Adrenal gland (tissue), 12 donors: ENCODE results near the gene PER1. TPM values are rescaled to one million over a fixed set of nuclear protein-coding genes. Genes with fewer than 3 reads are reported as not detected.

Source experiments
- DNase-seq, 7 donors: peaks; one replicate each; pipeline ENCODE4 v3.0.0-alpha.2; 2019 to 2020
- H3K27ac ChIP-seq, 5 donors: fragments of 200-600 bp; sonication (generic) in 4 of 5; 1 replicate in 3 of 5; 2 replicates in 2 of 5; pipeline versions ENCODE4 v1.5.1 to v1.8.0; 2016 to 2020; ENCODE audit warnings: mild to moderate bottlenecking in 1 of 5
- H3K27me3 ChIP-seq: fragments of 200-600 bp; 2 replicates; pipeline ENCODE4 v1.8.0; 2021
- H3K36me3 ChIP-seq, 2 donors: fragments of 200-600 bp; replicated peaks in 1 of 2; 1 replicate in 1 of 2; 2 replicates in 1 of 2; pipeline versions ENCODE4 v1.5.1 to v1.8.0; 2018 to 2022
- H3K4me1 ChIP-seq, 2 donors: fragments of 200-600 bp; replicated peaks in 1 of 2; 1 replicate in 1 of 2; 2 replicates in 1 of 2; pipeline versions ENCODE4 v1.5.1 to v1.8.0; 2018 to 2021
- H3K4me3 ChIP-seq, 4 donors: fragments of 200-600 bp; sonication (generic) in 3 of 4; one replicate each; pipeline ENCODE4 v1.5.1; 2016 to 2018
- H3K9me3 ChIP-seq, 3 donors: fragments of 200-600 bp; sonication (generic) in 1 of 3; replicated peaks in 1 of 3; 1 replicate in 2 of 3; 2 replicates in 1 of 3; pipeline versions ENCODE4 v1.5.1 to v1.8.0; 2016 to 2021
- CTCF ChIP-seq, 6 experiments: fragments of 450-650 bp in 4 of 6; fragments of 200-600 bp in 2 of 6; sonication (generic) in 1 of 6; IDR thresholded peaks; 1 replicate in 5 of 6; 2 replicates in 1 of 6; pipeline versions ENCODE4 v1.5.1 to v1.8.0; 2016 to 2021; ENCODE audit warnings: antibody characterized with exemption in 6 of 6, mild to moderate bottlenecking in 2 of 6, moderate library complexity in 1 of 6
- POLR2A ChIP-seq, 2 donors: fragments of 450-650 bp; IDR thresholded peaks; one replicate each; pipeline ENCODE4 v1.6.1; 2017; ENCODE audit warnings: antibody characterized with exemption in 2 of 2, mild to moderate bottlenecking in 2 of 2, moderate library complexity in 1 of 2
- WGBS, 4 donors: extraction: QIAGEN DNeasy Blood & Tissue Kit in 2 of 4; methylation state at CpG; one replicate each; pipeline versions ENCODE4 v1.1.5 to v1.1.7; 2013 to 2017; 5-methylcytosine and 5-hydroxymethylcytosine counted together
- intact Hi-C, 2 donors: fragments of 100-400 bp; cut with DNase I; formaldehyde crosslinking; loops; one replicate each; pipeline versions ENCODE4 v1.14.1 to v1.15.0; 2022 to 2023
- polyA plus RNA-seq, 3 donors: library from polyadenylated mRNA; stranded (reverse); fragments of 200-250 nt in 2 of 3; fragments of 350-450 nt in 1 of 3; fragmentation: Illumina TruSeq in 1 of 3; extraction: RNeasy Lipid Tissue Mini Kit (QIAGEN cat#74804) in 1 of 3; gene quantifications; one replicate each; pipeline ENCODE4 v1.2.3, GENCODE V29; 2013 to 2014
- total RNA-seq, 9 donors: library from RNA; depleted of rRNA in 4 of 9; stranded (reverse); fragments of >200 nt in 4 of 9; fragments of 120-200 nt in 1 of 9; fragmentation: NEBNext Ultra II Directional in 1 of 9; extraction: Animal tissue kit (Norgen Biotek cat#: 25700) in 1 of 9; gene quantifications; one replicate each; pipeline versions ENCODE4 v1.1.0 to v1.2.4, GENCODE V29; 2013 to 2023
- donor health status: healthy with polysubstance abuse.
- donor health status: Bipolar disorder and iron deficiency.
- donor health status: DM: yes; HTN: yes; CAD: no.
- donor health status: DM: no; HTN: no; CAD: no.
- donor health status: DM: no; HTN: no; CAD: no.
- donor health status: DM: yes; HTN: yes; CAD: no.

Gene PER1
- total and polyA plus RNA-seq, 12 donors = 9.9 to 360 (median 108) TPM

GRCh38 chr17:8185582-8186445 lies 33.6 kb upstream of the PER1 start:
- Histone ChIP-seq H3K36me3 (no peaks in the 10 kb centered on the region), H3K4me3 (peak overlapping the region in 2 of 4 donors; percentile 61 to 70), H3K4me1 (peaks cover 25 to 29% of the 10 kb centered on the region in 2 donors), H3K9me3 (no peaks in the 10 kb centered on the region), H3K27me3 (no peaks in the 10 kb centered on the region), H3K27ac (peak overlapping the region; percentile 12 to 96 (median 94))
- TF ChIP-seq POLR2A (IDR thresholded peaks at IDR 0.05) = peak; percentile 49 to 53
- TF ChIP-seq CTCF (IDR thresholded peaks at IDR 0.05) = no peak
- 0 to 1% (median 0%) methylated on average over 31 to 44 of the region's 44 CpGs for WGBS, 4 donors
- peak; percentile 78 to 97 (median 92) for DNase-seq
- intact Hi-C loops = loop anchor here (5.0 to 10.0 kb wide), 2 partner anchors 41 to 61 kb away; partner anchors contain the start of gene HES7 (in 1 of the 2)

GRCh38 chr17:8176998-8177731 lies 25.0 kb upstream of the PER1 start:
- peak overlapping the region in 4 of 5 donors; percentile 2 to 99 (median 66) for H3K27ac ChIP-seq
- WGBS, 4 donors = 74 to 80% (median 75%) methylated on average over 19 of the region's 19 CpGs
- no peaks in the 10 kb centered on the region for H3K36me3 ChIP-seq
- intact Hi-C loops = no loop called here
- H3K4me3 ChIP-seq = peak overlapping the region in 1 of 4 donors; percentile 54
- TF ChIP-seq POLR2A (IDR thresholded peaks at IDR 0.05) = no peak
- no peak for TF ChIP-seq CTCF (IDR thresholded peaks at IDR 0.05)
- H3K4me1 ChIP-seq = peaks cover 9 to 38% of the 10 kb centered on the region in 2 donors
- no peaks in the 10 kb centered on the region for H3K27me3 ChIP-seq
- no peaks in the 10 kb centered on the region for H3K9me3 ChIP-seq
- peak in 1 of 7 donors; percentile 57 for DNase-seq

GRCh38 chr17:8176197-8176940 lies 24.2 kb upstream of the PER1 start, which contains the start of gene TMEM107:
Gene TMEM107, minus strand, starts transcription at chr17:8176380. Its CDS starts 94 bp downstream, at chr17:8176286.
- WGBS, 4 donors = 1 to 3% (median 2%) methylated on average over 15 to 56 of the region's 56 CpGs
- intact Hi-C loops = no loop called here
- TF ChIP-seq CTCF (IDR thresholded peaks at IDR 0.05) (no peak), POLR2A (IDR thresholded peaks at IDR 0.05) (no peak)
- no peaks in the 10 kb centered on the region for H3K36me3 ChIP-seq
- H3K27me3 ChIP-seq = no peaks in the 10 kb centered on the region
- peak; percentile 84 to 93 (median 89) for DNase-seq
- H3K27ac ChIP-seq = peak within 1 kb of the TSS; percentile 2 to 99 (median 53)
- no peaks in the 10 kb centered on the region for H3K9me3 ChIP-seq
- H3K4me1 ChIP-seq = peaks cover 9 to 38% of the 10 kb centered on the region in 2 donors
- H3K4me3 ChIP-seq = peak within 1 kb of the TSS in 3 of 4 donors; percentile 22 to 54 (median 42)
